ENCODE results near the gene FDX1.

Gene FDX1

DNA sequence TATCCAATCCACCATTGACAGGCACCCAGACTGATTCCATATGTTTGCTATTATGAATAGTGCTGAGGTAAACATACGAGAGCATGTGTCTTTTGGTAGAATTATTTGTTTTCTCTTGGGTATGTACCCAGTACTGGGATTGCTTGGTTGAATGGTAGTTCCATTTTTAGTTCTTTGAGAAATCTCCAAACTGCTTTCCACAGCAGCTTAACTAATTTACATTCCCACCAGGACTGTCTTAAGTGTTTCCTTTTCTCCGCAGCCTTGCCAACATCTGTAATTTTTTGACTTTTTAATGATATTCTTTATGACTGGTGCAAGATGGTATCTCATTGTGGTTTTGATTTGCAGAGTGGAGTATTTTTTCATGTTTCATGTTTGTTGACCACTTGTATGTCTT, 8.3 kb downstream of the FDX1 start:
- peaks cover 9% of the 10 kb centered on the region for H3K9me3 ChIP-seq (ENCODE audit: control insufficient read depth, insufficient read depth, low read length)
- peaks cover 4% of the 10 kb centered on the region for H3K4me1 ChIP-seq (ENCODE audit: insufficient read depth, low read length)
- no peak overlapping the region for H3K9ac ChIP-seq (ENCODE audit: low read depth, low read length)
- 0 out of 2 replicates have a peak, but pooled peaks cover 5% of the 10 kb centered on the region for H3K36me3 ChIP-seq (ENCODE audit: insufficient read depth, low read length)

DNA sequence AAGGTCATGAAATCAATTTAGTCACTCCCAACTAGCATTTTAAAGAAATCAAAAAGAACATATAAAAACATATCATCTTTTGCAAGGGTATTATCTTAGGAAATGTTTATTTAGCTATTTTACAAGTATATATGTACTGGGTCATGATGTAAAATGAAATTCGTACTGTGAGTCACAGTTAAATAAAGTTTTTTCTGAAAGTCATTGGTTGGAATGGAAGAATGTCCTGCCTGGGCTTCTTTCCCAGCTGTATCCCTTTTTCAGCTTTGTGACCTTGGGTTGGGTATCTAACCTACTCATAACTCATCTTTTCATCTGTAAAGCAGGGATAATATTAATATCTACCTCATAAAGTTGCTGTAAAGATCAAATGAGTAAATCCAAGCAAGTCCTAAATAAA, 15.7 kb downstream of the FDX1 start:
- H3K9me3 ChIP-seq (ENCODE audit: control insufficient read depth, insufficient read depth, low read length), result peaks cover 7% of the 10 kb centered on the region
- H3K4me1 ChIP-seq (ENCODE audit: insufficient read depth, low read length), result no peaks in the 10 kb centered on the region
- 0 out of 2 replicates have a peak, but pooled peaks cover 5% of the 10 kb centered on the region for H3K36me3 ChIP-seq (ENCODE audit: insufficient read depth, low read length)
- no peak overlapping the region for H3K9ac ChIP-seq (ENCODE audit: low read depth, low read length)

DNA sequence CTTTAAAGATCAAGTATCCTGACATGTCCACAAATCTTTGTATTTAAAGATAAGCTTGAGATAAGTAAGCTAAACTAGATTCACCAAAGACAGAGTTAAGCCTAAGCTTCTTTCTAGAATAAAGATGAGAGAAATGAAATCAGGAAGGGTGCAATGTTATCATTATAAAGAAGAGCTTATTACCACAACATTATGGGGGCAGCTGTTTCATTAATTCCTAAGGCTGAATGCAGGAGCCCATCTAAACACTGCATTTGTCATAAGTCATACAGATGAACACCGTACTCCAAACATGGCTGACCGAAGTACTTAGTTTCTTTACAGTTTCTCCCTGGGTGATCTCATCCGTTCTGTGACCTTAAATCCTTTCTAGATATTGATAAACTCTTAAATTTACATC, 16.3 kb downstream of the FDX1 start:
- Histone ChIP-seq H3K4me1 (ENCODE audit: insufficient read depth, low read length) (no peaks in the 10 kb centered on the region), H3K9ac (ENCODE audit: low read depth, low read length) (no peak overlapping the region), H3K36me3 (ENCODE audit: insufficient read depth, low read length) (0 out of 2 replicates have a peak, but pooled peaks cover 1% of the 10 kb centered on the region), H3K9me3 (ENCODE audit: control insufficient read depth, insufficient read depth, low read length) (peaks cover 2% of the 10 kb centered on the region; the same call in 1 of the 2 replicates)

- no peaks in the 10 kb centered on the region for H3K4me1 ChIP-seq (ENCODE audit: insufficient read depth, low read length)
- no peaks in the 10 kb centered on the region for H3K36me3 ChIP-seq (ENCODE audit: insufficient read depth, low read length)
- H3K9me3 ChIP-seq (ENCODE audit: control insufficient read depth, insufficient read depth, low read length), result no peaks in the 10 kb centered on the region
- no peak overlapping the region for H3K9ac ChIP-seq (ENCODE audit: low read depth, low read length)
Measured at GRCh38 chr11:110446594-110446993, 16.8 kb downstream of the FDX1 start.

GRCh38 chr11:110447343-110447742, 17.6 kb downstream of the FDX1 start:
- Histone ChIP-seq H3K9me3 (ENCODE audit: control insufficient read depth, insufficient read depth, low read length) (no peaks in the 10 kb centered on the region), H3K36me3 (ENCODE audit: insufficient read depth, low read length) (no peaks in the 10 kb centered on the region), H3K4me1 (ENCODE audit: insufficient read depth, low read length) (no peaks in the 10 kb centered on the region), H3K9ac (ENCODE audit: low read depth, low read length) (no peak overlapping the region)

DNA sequence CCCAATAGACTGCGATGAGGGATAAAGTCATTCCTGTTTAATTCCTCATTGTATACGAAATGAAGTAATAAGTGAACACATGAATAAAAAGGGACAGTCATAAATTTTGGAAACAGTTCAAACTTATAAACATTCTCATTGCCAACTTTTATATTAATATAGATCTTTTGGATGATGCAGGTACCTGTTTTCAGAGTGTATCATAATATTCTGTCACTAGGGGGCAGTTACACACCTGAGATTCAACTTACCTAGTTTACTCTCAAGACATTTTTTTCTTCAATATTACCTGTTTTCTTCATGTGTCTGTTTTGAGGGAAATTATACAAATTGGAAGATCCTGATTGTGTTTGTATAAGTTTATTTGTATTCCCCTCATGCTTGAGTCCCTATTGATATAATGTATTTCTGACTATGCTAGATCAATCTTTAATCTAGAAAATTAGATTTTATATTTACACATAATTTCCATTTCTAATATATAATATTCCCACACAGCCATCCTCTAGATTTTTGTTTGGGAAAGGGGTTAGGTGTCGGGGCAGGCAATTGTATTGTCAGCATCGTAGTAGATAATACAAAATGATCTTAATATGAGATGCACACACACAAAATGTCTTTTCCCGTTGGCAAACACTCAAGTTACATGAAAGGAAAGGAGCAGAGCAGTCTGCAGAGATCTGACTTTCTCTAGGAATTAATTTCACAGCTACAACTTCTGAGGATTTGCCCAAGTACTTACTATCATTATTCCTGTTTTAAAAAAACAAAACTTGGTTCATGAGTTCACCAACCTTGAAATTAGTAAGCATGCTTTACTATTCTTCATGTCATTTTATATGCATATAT, 18.4 kb downstream of the FDX1 start:
- no peaks in the 10 kb centered on the region for H3K4me1 ChIP-seq (ENCODE audit: insufficient read depth, low read length)
- H3K36me3 ChIP-seq (ENCODE audit: insufficient read depth, low read length), result no peaks in the 10 kb centered on the region
- H3K9ac ChIP-seq (ENCODE audit: low read depth, low read length), result no peak overlapping the region

GRCh38 chr11:110450246-110450645, 20.5 kb downstream of the FDX1 start:
- no peak overlapping the region for H3K9ac ChIP-seq (ENCODE audit: low read depth, low read length)
- no peaks in the 10 kb centered on the region for H3K4me1 ChIP-seq (ENCODE audit: insufficient read depth, low read length)
- H3K36me3 ChIP-seq (ENCODE audit: insufficient read depth, low read length), result no peaks in the 10 kb centered on the region
- H3K9me3 ChIP-seq (ENCODE audit: control insufficient read depth, insufficient read depth, low read length), result no peaks in the 10 kb centered on the region

More for the DNA sequence above, 18.4 kb downstream of the FDX1 start:
- H3K9me3 ChIP-seq (ENCODE audit: control insufficient read depth, insufficient read depth, low read length), result no peaks in the 10 kb centered on the region

DNA sequence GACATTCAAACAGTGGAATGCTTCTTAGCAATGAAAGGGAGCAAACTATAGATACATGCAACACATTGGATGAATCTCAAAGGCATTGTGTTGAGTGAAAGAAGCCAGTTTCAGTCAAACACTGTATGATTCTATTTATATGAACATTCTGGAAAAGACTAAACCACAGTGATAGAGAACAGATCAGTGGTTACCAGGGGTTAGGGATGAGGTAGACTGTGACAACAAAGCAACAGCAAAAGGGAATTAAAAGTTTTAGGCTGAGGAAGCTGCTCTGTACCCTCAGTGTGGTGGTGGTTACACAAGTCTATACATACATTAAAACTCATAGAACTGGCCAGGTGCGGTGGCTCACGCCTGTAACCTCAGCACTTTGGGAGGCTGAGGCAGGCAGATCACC, 23.0 kb downstream of the FDX1 start:
- Histone ChIP-seq H3K9ac (ENCODE audit: low read depth, low read length) (no peak overlapping the region), H3K36me3 (ENCODE audit: insufficient read depth, low read length) (no peaks in the 10 kb centered on the region), H3K9me3 (ENCODE audit: control insufficient read depth, insufficient read depth, low read length) (no peaks in the 10 kb centered on the region), H3K4me1 (ENCODE audit: insufficient read depth, low read length) (no peaks in the 10 kb centered on the region)

- no peaks in the 10 kb centered on the region for H3K36me3 ChIP-seq (ENCODE audit: insufficient read depth, low read length)
- no peaks in the 10 kb centered on the region for H3K4me1 ChIP-seq (ENCODE audit: insufficient read depth, low read length)
- no peak overlapping the region for H3K9ac ChIP-seq (ENCODE audit: low read depth, low read length)
- H3K9me3 ChIP-seq (ENCODE audit: control insufficient read depth, insufficient read depth, low read length), result no peaks in the 10 kb centered on the region
Measured at GRCh38 chr11:110453684-110454354, 24.1 kb downstream of the FDX1 start.

- H3K9ac ChIP-seq (ENCODE audit: low read depth, low read length), result no peak overlapping the region
- H3K36me3 ChIP-seq (ENCODE audit: insufficient read depth, low read length), result no peaks in the 10 kb centered on the region
- no peaks in the 10 kb centered on the region for H3K9me3 ChIP-seq (ENCODE audit: control insufficient read depth, insufficient read depth, low read length)
- H3K4me1 ChIP-seq (ENCODE audit: insufficient read depth, low read length), result no peaks in the 10 kb centered on the region
Measured at GRCh38 chr11:110454609-110455008, 24.9 kb downstream of the FDX1 start.

GRCh38 chr11:110455718-110456117, 26.0 kb downstream of the FDX1 start:
- Histone ChIP-seq H3K4me1 (ENCODE audit: insufficient read depth, low read length) (no peaks in the 10 kb centered on the region), H3K9ac (ENCODE audit: low read depth, low read length) (no peak overlapping the region), H3K36me3 (ENCODE audit: insufficient read depth, low read length) (no peaks in the 10 kb centered on the region), H3K9me3 (ENCODE audit: control insufficient read depth, insufficient read depth, low read length) (no peaks in the 10 kb centered on the region)

GRCh38 chr11:110463153-110463552, 33.4 kb downstream of the FDX1 start:
- no peaks in the 10 kb centered on the region for H3K9me3 ChIP-seq (ENCODE audit: control insufficient read depth, insufficient read depth, low read length)
- H3K36me3 ChIP-seq (ENCODE audit: insufficient read depth, low read length), result no peaks in the 10 kb centered on the region
- H3K4me1 ChIP-seq (ENCODE audit: insufficient read depth, low read length), result no peaks in the 10 kb centered on the region
- H3K9ac ChIP-seq (ENCODE audit: low read depth, low read length), result no peak overlapping the region

DNA sequence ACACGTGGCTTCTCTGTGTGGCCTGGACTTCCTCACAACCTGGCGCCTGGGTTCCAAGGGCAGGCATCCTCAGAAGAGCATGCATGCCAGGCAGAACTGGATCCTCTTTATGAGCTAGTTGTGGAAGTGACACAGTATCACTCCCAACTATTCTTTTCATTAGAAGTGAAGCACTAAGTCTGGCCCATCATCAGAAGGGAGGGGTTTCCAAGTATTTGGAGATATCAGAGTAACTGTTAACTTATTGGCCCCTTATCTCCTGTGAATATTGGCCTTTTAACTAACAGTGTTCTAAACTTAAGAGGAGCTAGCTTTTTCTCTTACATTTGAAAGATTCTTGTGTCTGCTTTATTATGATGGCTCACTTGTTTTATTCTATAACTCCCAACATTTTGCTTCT, 35.5 kb downstream of the FDX1 start:
- Histone ChIP-seq H3K36me3 (ENCODE audit: insufficient read depth, low read length) (no peaks in the 10 kb centered on the region), H3K9ac (ENCODE audit: low read depth, low read length) (no peak overlapping the region), H3K9me3 (ENCODE audit: control insufficient read depth, insufficient read depth, low read length) (no peaks in the 10 kb centered on the region), H3K4me1 (ENCODE audit: insufficient read depth, low read length) (no peaks in the 10 kb centered on the region)

- Histone ChIP-seq H3K36me3 (ENCODE audit: insufficient read depth, low read length) (no peaks in the 10 kb centered on the region), H3K9me3 (ENCODE audit: control insufficient read depth, insufficient read depth, low read length) (no peaks in the 10 kb centered on the region), H3K9ac (ENCODE audit: low read depth, low read length) (no peak overlapping the region)
Measured at GRCh38 chr11:110467556-110467955, 37.8 kb downstream of the FDX1 start.

GRCh38 chr11:110468121-110468520, 38.4 kb downstream of the FDX1 start:
- H3K9ac ChIP-seq (ENCODE audit: low read depth, low read length), result no peak overlapping the region
- H3K4me1 ChIP-seq (ENCODE audit: insufficient read depth, low read length), result no peaks in the 10 kb centered on the region
- no peaks in the 10 kb centered on the region for H3K9me3 ChIP-seq (ENCODE audit: control insufficient read depth, insufficient read depth, low read length)
- H3K36me3 ChIP-seq (ENCODE audit: insufficient read depth, low read length), result no peaks in the 10 kb centered on the region

More at GRCh38 chr11:110467556-110467955, 37.8 kb downstream of the FDX1 start:
- no peaks in the 10 kb centered on the region for H3K4me1 ChIP-seq (ENCODE audit: insufficient read depth, low read length)
